Fibroblast of villous mesenchyme (primary cell): ENCODE data around the gene VSTM5. TPM values are rescaled to one million over a fixed set of nuclear protein-coding genes. Genes with fewer than 3 reads are reported as not detected.

Experiments used
- DNase-seq: peaks from one replicate; pipeline ENCODE4 v3.0.0-alpha.2; 2010; ENCODE audit warnings: low read depth
- H3K4me3 ChIP-seq: 2 replicates; pipeline ENCODE4 v1.5.1; 2011; ENCODE audit warnings: low read depth, mild to moderate bottlenecking, low read length
- total RNA-seq: library from RNA; depleted of rRNA; stranded (reverse); fragments of >200 nt; gene quantifications from 2 replicates; pipeline ENCODE4 v1.2.3, GENCODE V29; 2012
- TF ChIP-seq, protein P1 (sequence below): IDR thresholded peaks from 2 replicates; pipeline ENCODE4 v1.5.1; 2012; ENCODE audit warnings: low read depth, mild to moderate bottlenecking, low read length; ENCODE audit not compliant: insufficient read depth

Gene VSTM5
- total RNA-seq, 1 donor: 0.86 TPM

DNA sequence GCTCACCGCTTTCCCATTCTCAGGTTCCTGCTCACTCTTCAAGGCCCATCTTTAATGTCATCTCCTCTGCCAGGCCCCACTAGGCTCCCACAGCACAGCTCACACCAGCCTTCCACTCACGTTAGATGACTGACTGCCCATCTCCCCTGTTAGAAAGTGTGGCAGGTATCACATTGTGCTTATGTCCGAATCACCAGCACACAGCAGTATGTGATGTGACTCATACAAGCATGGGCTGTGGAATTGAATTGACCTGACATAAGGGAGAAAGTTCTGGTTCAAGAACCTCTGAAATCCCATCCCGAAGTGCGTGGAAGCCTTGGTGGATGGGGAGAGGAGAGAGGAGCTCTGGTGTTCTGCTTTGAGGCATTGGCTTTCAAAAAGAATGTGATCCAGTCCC, 6.5 kb downstream of the VSTM5 start:
- H3K4me3 ChIP-seq: no peak overlapping the region
- DNase-seq: no peak
- TF ChIP-seq, protein P1, sequence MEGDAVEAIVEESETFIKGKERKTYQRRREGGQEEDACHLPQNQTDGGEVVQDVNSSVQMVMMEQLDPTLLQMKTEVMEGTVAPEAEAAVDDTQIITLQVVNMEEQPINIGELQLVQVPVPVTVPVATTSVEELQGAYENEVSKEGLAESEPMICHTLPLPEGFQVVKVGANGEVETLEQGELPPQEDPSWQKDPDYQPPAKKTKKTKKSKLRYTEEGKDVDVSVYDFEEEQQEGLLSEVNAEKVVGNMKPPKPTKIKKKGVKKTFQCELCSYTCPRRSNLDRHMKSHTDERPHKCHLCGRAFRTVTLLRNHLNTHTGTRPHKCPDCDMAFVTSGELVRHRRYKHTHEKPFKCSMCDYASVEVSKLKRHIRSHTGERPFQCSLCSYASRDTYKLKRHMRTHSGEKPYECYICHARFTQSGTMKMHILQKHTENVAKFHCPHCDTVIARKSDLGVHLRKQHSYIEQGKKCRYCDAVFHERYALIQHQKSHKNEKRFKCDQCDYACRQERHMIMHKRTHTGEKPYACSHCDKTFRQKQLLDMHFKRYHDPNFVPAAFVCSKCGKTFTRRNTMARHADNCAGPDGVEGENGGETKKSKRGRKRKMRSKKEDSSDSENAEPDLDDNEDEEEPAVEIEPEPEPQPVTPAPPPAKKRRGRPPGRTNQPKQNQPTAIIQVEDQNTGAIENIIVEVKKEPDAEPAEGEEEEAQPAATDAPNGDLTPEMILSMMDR: no peak

GRCh38 chr11:93842461-93842860, 8.0 kb downstream of the VSTM5 start:
- no peak for DNase-seq
- TF ChIP-seq, protein P1: no peak
- no peak overlapping the region for H3K4me3 ChIP-seq

DNA sequence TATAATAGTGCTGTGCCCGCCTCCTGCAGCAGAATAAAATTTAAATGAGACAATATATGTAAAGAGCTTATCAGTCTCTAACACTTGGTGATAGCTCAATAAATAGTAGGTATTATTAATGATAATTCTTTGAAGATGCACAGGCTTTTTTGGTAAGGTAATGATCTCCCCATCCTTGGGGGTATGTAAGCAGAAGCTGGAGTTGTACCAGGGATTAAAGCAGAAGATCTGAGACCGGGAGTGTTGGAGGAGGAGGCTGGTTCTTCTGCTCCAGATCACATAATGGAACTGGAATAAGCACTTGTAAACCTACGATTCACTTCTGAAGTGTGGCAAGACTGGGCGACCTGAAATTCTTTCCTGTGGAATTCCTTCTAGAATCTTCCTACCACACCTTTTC, 8.4 kb downstream of the VSTM5 start:
- TF ChIP-seq, protein P1: no peak
- H3K4me3 ChIP-seq: no peak overlapping the region
- DNase-seq: no peak

DNA sequence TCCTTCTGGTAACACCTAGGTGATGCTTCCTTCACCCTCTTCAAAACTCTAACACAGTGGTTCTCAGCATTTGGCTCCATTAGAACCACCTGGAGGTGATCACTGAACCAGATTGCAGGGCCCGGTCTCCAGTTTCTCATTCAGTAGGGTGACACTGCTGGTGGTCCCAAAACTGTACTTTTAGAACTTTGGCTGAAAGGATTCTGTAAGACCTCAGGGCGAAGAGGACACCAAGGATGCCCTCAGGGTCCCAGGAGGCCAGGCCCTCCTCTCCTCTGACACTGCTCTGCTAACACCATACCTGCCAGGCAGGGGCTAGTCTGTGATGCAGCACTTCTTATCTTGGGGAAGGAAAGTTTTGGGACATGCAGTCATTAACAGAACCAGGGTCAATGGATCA, 9.0 kb downstream of the VSTM5 start:
- TF ChIP-seq, protein P1: no peak
- no peak overlapping the region for H3K4me3 ChIP-seq
- no peak for DNase-seq

- H3K4me3 ChIP-seq: no peak overlapping the region
- TF ChIP-seq, protein P1: no peak
- no peak for DNase-seq
These were observed 9.4 kb downstream of the VSTM5 start for GRCh38 chr11:93840981-93841380.

- TF ChIP-seq, protein P1: no peak
- DNase-seq: no peak
- H3K4me3 ChIP-seq: no peak overlapping the region
These were observed 10.2 kb downstream of the VSTM5 start for GRCh38 chr11:93840180-93840579.

DNA sequence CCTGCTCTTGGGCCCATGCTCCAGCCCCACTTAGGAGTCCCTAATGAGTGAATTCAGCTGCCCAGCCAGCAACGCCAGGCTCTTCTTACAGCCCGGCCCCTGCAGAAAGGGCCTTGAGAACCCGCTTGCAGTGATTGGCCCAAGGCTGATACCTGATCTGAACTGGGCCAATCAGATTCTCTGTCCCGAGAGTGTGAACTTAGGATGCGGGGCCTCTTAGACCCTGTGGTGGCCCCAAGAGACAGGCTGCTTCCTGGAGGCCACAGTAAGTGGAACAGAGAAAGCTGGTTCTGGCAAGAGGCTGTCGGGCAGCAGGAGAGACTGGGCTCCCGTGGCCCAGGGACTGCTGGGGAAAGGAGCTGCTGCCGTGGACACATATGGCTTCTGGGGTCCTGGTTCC, 11.5 kb downstream of the VSTM5 start:
- no peak for DNase-seq
- H3K4me3 ChIP-seq: no peak overlapping the region
- TF ChIP-seq, protein P1: no peak
